Sigmoid colon (tissue), 4 donors: ENCODE measurements around the gene ADCY3.

Experiments used
- POLR2AphosphoS5 ChIP-seq, 4 donors: sonication (generic); formaldehyde crosslinking; IDR thresholded peaks; one replicate each; pipeline ENCODE4 v1.6.1; 2017; ENCODE audit warnings: antibody characterized with exemption in 4 of 4
- TF ChIP-seq, protein P1 (sequence below), 4 experiments: fragments of 450-650 bp in 3 of 4; fragments of 200-600 bp in 1 of 4; IDR thresholded peaks; one replicate each; pipeline ENCODE4 v1.5.1; 2016 to 2019; ENCODE audit warnings: antibody characterized with exemption in 4 of 4, mild to moderate bottlenecking in 3 of 4, moderate library complexity in 2 of 4

DNA sequence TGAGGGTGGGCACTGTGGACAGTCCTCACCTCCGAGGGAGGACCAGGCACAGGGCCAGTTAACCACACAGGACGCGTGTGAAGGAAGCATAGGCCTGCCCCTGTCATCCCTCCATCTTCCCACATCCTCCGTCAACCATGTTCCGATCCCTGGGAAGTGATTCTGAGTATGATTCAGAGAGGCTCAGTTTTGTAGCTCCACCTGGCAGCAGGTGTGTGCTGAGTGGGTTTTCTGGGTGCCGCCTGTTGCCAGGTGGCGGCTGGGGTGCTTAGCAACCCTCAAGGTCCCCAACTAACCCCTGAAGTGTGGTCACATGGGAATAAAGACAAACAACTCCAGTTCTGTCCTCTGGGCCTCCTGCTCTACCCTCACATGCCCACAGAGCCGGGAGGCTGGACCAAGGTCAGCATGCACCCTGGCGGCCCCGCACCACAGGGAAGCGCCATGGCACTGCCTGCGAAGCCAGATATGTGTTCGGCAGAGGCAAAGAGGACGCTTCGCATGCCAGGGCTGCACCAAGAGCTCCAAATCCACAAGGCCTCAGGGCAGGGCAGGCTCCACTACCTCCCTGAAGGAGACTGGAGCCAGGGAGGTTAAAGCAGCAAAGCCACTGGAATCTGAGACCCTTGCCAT is 60.0 kb downstream of the ADCY3 start:
- no peak for TF ChIP-seq POLR2AphosphoS5 (IDR thresholded peaks at IDR 0.05)
- TF ChIP-seq, protein P1, sequence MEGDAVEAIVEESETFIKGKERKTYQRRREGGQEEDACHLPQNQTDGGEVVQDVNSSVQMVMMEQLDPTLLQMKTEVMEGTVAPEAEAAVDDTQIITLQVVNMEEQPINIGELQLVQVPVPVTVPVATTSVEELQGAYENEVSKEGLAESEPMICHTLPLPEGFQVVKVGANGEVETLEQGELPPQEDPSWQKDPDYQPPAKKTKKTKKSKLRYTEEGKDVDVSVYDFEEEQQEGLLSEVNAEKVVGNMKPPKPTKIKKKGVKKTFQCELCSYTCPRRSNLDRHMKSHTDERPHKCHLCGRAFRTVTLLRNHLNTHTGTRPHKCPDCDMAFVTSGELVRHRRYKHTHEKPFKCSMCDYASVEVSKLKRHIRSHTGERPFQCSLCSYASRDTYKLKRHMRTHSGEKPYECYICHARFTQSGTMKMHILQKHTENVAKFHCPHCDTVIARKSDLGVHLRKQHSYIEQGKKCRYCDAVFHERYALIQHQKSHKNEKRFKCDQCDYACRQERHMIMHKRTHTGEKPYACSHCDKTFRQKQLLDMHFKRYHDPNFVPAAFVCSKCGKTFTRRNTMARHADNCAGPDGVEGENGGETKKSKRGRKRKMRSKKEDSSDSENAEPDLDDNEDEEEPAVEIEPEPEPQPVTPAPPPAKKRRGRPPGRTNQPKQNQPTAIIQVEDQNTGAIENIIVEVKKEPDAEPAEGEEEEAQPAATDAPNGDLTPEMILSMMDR (IDR thresholded peaks at IDR 0.05): no peak
